Stimulated activated CD4-positive, alpha-beta T cell treated with anti-CD3 and anti-CD28 coated beads, TNF-alpha, amount 100 ng/mL, for 48 hours (primary cell): ENCODE measurements around the gene TXNRD1.
"Not testable (repeated sequence)": the region's sequence is repeated elsewhere in the genome, so short reads cannot be mapped to it uniquely, and the experiment has no call there.

ENCODE experiments used
- DNase-seq, 3 donors: peaks; one replicate each; pipeline ENCODE4 v3.0.0-alpha.2; 2020; ENCODE audit warnings: low read depth in 3 of 3

The TXNRD1 gene

DNA sequence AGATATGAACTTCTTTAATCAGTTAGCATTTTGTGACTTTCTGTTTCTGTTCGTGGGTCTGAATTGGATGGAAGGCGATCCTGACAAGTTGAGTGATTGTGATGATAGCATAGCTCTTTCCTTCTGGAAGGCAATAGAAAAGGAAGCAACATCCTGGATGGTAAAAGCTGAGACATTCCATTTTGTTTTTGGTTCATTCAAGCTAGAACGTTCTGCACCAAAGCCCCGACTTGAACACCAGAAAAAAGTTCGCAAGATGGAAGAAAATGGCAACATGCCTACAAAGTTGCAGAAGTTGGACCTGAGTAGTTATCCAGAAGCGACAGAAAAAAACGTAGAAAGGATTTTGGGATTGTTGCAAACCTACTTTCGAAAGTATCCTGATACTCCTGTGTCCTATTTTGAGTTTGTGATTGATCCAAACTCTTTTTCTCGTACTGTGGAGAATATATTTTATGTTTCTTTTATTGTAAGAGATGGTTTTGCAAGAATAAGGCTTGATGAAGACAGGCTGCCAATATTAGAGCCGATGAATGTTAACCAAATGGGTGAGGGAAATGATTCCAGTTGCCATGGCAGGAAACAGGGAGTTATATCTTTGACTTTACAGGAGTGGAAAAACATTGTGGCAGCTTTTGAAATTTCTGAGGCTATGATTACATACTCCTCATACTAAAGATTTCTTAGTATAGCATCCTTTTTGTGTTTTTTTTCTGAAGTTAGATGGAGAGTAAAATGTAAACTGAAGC lies 88.9 kb downstream of the TXNRD1 start:
- DNase-seq, result no peak

DNA sequence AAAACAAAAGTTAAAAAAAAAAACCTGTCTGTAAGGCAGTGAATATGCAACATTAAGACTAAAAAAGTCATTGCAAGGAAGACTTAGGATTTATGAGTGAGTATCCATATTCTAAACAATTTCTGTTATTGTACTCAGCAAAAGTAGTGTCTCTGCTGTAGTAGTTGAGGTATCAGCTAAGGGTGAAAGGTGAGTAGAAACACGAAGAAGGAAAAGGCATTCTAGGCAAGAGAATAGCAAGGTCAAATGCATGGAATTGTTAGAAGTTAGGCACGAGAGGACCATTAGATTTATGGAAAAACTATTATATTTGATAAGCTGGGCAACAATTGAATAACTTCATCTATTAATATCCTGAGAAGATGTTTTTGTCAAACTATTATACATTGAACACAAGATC lies 89.8 kb downstream of the TXNRD1 start:
- no peak for DNase-seq

DNA sequence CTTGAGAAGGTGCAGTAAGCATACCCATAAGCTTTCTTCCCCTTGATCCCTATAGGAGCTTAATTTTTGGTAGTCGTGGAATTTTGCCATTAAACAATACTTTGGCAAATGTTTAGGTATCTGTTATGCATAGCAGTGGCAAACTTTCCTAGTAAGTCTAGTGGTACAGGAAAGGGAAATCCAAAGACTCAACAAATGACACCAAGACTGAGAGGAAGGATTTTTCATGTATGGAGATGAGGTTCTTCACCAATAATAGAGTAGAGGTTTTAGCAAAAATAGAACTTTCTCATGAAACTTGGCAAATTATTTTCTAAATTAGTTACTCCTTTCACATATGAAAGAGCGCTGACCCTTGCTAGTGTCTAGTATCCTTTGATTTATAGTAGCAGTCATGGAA lies 90.8 kb downstream of the TXNRD1 start:
- no peak for DNase-seq

DNA sequence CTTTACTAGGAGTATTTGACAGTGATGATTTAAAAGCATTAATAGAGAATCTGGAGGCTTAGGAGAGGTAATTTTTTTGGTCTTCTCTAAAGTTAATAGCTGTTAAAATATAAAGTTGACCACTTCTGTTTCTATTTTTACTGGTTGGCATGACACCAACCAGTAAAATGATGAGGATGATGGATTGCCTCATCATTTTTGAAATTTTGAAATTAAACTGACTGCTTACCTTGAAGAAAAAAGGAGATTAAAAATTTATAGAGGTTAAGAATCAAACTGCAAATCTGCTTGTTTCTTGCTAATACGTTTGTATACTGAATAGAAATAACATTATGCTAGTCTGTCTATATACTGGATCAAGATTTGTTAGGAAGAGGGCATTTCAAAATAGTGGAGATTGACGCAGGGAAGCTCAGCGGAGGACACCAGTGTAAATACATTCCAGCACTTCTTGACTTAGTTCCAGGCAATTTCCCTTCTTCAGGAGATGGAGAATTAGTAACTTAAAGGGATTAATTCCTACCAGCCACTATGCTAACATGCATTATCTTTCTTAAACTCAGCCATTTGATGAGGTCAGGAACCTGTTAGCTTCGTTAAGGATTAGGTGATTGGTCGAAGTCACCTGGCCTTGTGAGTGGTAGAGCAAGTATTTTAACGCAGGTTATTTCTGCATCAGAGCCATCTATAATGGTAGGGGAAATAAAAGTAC lies 91.5 kb downstream of the TXNRD1 start:
- no peak for DNase-seq

DNA sequence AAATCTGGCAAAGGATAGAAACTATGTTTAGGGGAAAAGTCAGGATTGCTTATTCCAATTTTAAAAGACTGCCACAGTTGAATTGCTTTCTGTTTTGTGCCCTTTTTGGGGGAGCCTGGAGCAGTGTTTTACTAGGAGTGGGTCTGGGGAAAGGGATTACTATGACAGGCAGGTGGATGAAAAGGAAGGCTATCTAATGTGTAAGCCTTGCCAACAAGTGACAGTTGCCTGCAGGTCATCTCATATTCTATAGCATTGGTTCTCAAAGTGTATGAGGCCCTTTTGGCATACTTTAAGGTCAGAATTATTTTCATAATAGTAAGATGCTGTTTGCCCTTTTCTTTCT lies 92.0 kb downstream of the TXNRD1 start:
- no peak for DNase-seq

DNA sequence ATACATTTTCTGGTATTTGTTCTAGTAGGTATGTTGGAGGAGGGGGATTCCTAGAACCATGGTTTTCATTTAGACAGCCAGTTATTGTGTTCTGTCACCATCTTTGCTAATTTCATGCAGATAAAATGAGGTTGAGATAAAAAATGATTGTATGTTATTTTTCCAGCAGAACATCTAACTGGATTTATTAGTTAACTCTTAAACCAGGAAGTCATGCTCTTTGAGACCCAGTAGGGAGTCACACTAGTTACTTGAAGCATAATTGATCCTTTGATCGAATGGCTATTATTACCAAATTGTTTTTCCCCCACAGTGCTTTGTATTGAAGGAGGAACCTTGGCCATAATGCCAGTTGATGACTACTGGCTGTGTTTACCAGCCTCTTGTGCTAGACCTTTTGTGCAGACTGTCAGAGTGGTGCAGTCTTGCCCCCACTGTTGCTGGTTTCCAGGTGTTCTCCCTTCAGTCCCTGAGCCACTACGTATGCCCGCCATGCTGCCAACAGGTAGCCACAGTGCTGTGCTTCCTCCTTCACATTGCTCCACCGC lies 93.9 kb downstream of the TXNRD1 start:
- no peak for DNase-seq

DNA sequence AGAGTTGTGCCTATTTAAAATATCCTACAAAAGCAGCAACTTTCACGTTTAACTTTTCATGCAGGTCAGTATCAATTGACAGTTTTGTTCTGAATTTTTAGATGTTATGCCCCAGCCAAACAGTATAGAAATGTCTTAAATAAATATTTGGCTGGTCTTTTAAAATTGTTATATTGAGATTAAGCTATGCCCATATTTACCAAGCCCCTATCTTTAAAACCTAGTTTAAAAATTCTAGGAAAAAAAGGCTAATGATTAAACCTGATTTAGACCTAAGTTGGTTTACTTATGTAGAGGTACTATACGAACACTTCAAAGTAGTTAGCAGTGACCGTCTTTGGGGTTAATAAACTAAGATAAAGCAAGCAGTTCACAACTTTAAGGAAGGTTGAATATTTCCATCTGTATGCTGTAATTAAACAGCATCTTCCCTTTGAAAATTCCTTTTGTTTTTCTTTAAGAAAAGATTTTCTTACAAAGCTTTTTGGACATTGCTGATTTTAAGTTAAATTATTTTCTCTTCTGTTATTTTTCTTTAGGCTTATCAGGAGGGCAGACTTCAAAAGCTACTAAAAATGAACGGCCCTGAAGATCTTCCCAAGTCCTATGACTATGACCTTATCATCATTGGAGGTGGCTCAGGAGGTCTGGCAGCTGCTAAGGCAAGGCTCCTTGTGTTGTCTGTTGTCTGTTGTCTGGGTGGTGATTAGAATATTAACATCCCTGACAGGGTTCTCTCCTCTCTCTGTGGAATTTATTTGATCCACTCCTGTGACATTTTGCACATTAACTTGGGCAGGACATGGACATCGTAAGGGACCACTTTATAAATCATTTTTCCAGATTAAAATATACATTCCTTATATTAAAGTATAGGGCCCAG lies 95.4 kb downstream of the TXNRD1 start:
- no peak for DNase-seq

DNA sequence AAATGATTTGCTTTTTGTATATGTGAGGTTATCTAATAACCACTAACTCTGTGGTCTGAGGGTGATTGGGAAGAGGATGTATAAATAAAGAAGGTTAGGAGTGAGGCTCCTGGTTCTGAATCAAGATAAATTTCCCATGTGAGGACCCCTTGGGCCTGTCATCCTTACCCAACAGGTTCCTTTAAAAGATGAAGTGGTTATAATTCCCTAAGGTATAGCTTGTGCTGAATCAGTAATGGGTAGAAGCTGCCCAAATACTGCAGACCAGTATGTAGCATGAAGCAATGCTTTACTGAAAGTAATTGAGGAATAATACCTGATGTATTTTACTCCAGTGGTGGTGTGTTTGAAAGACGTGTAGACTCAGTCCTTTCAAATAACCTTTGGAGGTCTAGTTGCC lies 96.6 kb downstream of the TXNRD1 start:
- DNase-seq, result no peak

DNA sequence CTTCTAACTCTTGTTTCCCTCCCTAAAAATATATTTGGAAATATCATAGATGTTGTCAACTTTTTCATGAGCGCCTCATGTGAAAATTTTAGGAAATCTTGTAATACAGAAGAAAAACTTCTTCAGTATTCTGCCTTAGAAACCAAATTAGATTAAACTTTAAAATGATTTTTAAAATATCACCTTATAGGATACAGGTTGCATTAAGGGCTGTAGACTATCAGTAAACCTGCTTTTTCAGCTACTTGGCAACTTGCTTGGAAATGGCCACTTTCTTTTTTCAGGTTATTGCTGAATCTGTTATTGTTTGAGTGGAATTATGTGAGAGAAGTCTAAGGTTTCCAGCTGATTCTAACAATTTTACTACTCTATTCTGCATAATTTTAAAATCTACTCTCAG lies 97.1 kb downstream of the TXNRD1 start:
- DNase-seq, result no peak

DNA sequence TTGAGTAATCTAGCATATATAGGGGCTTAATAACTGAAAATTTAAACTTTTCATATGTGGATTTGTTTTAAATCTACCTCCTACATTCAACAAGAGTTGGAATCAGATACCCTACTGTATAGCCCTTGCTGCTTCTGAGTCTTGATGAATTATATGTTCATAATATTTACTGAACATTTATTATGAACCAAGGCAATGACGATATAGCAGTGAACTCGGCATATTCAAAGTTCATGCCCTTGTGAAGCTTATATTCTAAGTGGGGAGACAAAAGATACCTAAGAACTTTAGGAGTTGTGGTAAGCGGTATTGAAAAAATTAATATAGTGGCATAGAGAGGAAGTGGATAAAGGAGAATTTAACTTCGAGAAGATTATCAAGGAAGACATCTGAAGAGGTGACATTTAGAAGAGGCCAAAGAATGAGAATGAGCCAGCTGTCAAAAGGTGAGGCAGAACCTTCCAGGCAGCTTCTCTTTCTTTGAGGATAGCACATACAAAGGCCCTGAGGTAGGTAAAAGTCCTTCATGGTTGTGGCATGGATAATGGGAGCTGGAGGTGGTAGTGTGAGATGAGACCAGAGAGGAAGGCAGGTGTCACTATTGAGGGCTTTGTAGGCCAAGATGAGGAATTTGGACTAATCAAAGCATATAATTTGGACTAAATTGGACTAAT lies 98.1 kb downstream of the TXNRD1 start:
- no peak for DNase-seq

DNA sequence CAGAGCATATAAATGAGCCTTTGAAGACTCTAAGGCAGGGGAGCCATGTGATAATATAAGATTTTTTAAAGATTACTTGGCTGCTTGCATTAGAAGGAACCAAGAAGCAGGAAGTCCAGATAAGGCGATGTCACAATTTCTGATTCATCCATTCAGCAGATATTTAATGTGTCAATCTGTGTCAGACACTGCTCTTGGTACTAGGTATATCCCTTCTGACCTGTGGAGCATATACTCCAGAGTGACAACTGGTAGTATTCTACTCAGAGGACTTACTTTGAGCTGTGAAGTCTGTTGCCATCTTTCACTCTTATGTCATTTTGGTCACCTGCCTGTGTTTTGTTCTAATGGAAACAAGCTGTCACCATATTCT lies 98.6 kb downstream of the TXNRD1 start:
- DNase-seq, result no peak

DNA sequence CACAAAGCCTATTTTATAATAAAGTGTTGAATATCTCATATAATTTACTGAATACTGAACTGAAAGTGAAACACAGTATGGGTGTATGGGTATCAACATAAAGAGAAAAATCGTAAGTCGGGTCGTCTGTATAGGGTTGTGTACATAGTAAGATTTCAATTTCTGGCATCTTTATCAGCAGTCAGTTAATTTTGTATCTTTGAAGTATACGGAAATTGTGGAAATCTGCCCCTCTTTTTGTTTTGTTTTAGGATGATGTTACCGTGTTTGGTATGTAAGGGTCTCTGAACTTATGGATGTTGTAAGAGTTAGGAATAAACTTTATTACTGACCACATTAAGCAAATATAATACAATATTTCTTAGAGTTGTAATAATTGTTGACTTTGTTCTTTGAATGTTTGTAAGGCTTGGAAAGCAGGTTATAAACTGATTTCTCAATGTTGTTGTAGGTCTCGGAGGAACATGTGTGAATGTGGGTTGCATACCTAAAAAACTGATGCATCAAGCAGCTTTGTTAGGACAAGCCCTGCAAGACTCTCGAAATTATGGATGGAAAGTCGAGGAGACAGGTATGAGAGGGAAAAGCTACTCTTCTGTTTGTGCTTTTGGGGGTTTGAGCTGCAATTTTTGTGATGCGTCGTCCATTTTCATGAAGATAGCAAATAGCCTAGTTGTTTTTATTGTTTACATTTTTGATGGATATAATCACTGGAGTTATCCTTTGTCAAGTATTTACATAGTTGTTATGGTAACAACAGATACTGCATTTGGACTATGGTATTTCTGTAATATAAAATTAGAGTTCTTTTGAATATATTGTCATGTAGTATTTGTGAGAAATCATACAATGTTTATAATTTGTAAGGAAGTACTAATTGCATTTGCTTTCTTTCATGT lies 100.0 kb downstream of the TXNRD1 start:
- DNase-seq, result no peak

DNA sequence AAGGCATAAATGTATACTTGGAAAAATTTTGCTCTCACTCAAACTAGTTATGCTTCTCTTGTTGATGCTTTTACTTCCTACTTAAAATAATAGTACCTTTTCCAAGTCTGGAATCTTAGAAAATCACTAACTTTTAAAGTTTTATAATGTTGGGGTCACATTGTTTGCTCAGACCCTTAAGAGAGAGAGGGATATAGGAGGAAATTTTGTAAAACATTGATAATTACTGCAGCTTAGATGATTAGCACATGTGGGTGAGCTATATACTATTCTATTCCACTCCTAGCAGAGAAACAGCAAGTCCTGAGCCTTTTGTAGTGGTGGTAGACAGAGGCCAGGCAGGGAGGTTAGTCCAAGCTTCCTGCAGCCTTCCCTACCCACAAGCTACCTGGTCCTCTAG lies 101.4 kb downstream of the TXNRD1 start:
- no peak for DNase-seq

DNA sequence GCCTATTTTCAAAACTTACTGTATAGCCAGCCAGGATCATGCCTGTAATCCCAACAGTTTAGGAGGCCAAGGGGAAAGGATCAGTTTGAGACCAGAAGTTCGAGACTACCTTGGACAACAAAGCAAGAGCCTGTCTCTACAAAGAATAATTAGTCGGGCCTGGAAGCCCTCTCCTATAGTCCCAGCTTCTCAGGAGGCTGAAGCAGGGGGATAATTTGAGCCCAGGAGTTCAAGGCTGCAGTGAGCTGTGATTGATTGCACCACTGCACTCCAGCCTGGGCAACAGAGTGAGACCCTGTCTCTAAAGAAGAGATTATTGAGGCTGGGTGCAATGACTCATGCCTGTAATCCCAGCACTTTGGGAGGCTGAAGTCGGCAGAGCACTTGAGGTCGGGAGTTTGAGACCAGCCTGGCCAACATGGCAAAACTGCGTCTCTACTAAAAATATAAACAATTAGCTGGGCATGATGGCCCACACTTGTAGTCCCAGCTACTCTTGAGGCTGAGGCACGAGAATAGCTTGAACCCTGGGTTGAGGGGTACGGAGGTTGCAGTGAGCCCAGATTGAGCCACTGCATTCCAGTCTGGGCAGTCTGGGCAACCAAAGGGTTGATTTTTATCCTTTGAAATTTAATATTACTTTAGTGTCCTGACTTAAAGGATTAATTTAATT lies 102.1 kb downstream of the TXNRD1 start:
- DNase-seq, result no peak

DNA sequence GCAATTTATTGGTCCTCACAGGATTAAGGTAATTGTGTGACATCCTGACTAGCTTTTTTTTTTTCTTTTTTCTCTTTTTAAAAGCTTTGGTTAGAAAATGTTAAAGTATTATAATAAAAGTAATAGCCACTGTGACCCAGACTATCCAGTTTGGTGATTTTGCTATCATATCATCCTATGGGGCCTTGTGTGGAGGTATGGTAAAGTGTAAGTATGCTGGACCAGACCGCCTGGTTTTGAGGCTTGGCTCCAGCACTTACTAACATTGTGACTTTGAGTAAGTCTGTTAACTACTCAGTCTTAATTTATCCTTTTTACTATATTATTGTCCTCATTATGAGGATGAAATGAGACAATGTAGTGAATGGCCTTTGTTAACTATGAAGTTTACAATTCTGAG lies 103.4 kb downstream of the TXNRD1 start:
- no peak for DNase-seq

DNA sequence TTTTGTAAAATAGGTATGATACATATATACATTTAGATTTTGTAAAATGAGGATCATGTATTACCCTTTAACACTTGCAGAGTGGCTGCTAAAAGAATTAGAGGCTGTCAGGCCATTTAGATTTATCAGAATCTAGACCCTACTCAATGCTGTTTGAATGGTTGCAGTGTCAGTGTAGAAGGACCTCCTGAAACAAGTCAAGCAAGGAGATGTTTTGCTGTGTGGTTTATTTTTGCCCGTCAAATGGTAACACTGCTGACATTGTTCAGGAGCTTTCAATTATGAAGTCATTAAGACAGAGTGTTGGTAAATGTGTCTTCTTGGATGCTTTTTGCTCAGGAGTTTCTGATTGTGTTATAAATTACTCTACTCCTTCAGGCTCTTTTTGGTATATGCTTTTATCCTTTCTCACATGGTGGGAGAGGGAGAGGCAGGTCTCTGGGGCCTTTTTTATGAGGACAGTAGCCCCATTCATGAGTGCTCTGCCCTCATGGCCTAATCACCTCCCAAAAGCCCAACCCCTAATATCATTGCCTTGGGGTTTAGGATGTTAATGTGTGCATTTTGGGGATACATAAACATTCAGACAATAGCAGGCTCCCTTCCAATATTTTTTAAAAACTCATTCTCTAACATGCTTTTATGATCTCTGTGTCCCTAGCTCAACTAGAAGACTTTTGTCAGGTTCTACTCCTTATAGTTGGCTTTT lies 104.5 kb downstream of the TXNRD1 start:
- DNase-seq, result no peak

DNA sequence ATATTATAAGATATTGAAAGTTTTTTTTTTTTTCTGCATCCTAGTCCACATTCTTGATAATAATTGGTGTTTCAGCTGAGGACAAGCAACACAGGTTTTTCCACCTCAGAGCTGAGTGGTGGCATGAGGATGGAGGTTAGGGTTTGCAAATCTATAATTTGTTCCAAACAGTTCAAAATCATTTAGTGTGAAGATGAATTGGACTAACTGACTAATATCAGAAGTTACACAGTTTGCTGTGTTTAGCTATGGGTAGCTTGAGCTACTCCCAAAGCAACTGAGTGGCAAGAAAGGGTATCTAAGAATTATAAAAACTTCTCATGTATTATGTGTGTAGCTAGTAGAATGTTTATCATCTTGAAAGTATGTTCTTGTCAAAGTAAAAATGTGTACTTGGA lies 105.0 kb downstream of the TXNRD1 start:
- no peak for DNase-seq

DNA sequence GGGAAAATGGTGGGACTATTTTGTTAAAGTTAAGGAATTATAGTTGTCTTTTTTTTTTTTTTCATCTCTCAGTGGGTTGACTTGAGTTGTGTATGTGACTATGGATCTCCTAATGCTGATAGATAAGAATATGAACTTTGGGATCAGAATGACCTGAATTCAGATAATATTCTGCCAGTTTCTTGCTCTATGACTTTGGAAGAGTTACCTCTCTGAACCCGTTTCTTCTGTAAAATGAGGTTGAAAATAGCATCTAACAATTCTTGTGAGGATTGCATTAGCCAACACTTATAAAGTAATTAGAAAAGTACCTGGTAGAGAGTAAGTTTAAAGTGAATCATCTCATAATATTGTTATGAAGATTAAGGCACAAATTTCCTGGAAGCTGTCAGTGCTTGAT lies 106.4 kb downstream of the TXNRD1 start:
- no peak for DNase-seq

DNA sequence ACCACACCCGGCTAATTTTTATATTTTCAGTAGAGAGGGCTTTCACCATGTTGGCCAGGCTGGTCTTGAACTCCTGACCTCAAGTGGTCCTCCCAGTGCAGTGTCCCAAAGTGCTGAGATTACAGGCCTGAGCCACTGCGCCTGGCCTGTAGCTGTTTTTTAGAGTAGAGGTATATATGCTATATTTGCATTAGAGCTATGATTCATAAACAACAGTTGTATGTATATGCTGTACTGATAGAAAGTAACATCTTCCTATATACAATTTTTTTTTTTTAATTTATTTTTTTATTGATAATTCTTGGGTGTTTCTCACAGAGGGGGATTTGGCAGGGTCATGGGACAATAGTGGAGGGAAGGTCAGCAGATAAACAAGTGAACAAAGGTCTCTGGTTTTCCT lies 107.0 kb downstream of the TXNRD1 start:
- not testable (repeated sequence) for DNase-seq

DNA sequence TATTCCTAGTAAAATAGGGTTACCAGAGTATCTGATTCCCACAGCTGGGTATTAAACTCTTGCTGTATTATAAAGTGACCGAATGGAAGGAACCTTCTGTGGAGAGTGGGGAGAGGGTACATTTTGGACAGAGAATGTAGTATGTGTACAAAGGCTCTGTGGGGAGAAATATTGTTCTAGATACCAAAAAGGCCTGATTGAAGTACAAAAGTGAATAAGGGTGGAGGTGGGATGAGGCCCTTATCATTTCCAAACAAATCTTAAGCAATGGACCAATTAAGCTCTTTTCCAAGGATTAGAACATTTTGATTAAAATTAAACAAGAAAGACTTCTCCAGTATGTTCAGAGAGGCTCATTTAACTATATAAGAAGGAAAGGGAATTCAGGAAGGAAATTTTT lies 108.3 kb downstream of the TXNRD1 start:
- no peak for DNase-seq
